Measurements from ENCODE around the gene C15orf62.

C15orf62 gene

DNA sequence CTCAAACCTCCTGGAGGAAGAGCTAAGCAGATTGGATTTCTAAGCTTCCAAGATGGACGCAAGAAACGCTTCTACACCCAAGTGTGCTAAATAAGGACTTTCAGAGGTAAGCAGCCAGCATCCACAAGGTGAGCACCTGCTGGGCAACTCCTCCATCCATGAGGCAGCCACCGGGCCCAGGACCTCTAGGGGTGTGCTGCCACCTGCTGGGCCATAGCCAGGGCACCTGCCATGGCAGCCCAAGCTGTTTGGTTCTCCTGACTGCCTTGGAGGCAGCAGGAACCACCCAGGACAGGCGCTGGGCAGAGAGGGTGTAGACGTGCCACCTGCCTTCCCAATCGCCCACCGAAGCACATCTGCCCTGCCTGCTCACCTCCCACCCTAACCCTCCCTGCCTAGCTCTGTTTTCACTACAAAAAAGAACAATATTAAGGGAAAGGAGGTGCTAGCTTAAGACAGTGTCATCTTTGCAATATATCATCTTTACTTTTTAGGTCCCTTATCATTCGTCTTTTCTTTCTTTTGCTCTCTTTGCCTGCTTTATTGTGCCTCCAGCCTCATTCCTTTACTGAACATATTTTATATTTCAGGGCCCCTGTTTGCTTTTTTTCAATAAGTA lies 12.9 kb downstream of the C15orf62 start:
- TF ChIP-seq, protein P1, sequence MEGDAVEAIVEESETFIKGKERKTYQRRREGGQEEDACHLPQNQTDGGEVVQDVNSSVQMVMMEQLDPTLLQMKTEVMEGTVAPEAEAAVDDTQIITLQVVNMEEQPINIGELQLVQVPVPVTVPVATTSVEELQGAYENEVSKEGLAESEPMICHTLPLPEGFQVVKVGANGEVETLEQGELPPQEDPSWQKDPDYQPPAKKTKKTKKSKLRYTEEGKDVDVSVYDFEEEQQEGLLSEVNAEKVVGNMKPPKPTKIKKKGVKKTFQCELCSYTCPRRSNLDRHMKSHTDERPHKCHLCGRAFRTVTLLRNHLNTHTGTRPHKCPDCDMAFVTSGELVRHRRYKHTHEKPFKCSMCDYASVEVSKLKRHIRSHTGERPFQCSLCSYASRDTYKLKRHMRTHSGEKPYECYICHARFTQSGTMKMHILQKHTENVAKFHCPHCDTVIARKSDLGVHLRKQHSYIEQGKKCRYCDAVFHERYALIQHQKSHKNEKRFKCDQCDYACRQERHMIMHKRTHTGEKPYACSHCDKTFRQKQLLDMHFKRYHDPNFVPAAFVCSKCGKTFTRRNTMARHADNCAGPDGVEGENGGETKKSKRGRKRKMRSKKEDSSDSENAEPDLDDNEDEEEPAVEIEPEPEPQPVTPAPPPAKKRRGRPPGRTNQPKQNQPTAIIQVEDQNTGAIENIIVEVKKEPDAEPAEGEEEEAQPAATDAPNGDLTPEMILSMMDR (conservative IDR thresholded peaks at IDR 0.05; ENCODE audit: low read depth, low read length) = peak; percentile 58
- DNase-seq (ENCODE audit: low read depth) = peak; percentile 25
- no peak overlapping the region for H3K4me3 ChIP-seq (ENCODE audit: low read depth, low read length)

DNA sequence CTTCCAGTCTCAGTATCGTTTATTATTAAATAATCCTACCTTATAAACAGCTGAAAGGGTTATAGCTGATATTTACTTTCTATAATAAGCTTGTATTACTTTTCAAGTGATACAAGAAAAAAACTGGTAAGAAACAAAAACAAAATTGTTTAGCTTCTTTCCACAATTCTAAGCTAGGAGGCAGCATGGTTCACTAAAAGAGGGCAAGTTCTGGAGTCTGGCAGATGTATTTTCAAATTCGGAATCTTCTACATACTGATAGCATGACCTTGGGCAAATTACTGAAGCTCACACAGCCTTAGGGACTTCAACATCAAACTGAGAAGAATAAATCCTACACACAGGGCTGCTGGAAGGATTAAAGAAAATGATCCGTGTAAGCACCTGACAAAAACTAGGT lies 15.4 kb downstream of the C15orf62 start:
- no peak overlapping the region for H3K4me3 ChIP-seq (ENCODE audit: low read depth, low read length)
- DNase-seq (ENCODE audit: low read depth) = peak; percentile 39
- TF ChIP-seq, protein P1 (conservative IDR thresholded peaks at IDR 0.05; ENCODE audit: low read depth, low read length) = peak; percentile 38

GRCh38 chr15:40785814-40786213 lies 16.0 kb downstream of the C15orf62 start:
- DNase-seq (ENCODE audit: low read depth) = peak; percentile 30
- H3K4me3 ChIP-seq (ENCODE audit: low read depth, low read length) = no peak overlapping the region
- TF ChIP-seq, protein P1 (conservative IDR thresholded peaks at IDR 0.05; ENCODE audit: low read depth, low read length) = no peak

DNA sequence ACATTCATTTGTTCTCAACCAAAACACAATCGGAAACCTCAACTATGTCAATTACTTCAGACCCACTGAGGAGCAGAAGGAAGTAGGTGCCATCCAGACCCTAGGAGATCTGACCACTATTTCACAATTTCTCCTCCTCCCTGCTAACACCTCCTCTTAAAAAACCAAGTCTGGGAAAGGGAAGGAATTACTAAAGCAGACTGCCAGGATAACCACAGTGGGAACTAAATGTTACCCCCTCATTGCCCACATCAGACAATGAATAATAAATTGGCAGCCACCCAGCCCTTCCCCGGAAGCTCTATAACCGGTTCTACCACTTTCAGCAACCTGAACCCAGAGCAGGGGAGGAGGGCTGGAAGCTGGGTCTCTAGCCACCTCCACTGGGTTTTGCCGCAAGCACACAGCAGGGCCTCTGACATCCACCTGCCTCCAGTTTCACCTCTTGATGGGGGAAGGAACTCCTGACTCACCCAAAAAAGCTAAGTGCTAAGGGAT lies 17.6 kb downstream of the C15orf62 start:
- TF ChIP-seq, protein P1 (conservative IDR thresholded peaks at IDR 0.05; ENCODE audit: low read depth, low read length) = no peak
- H3K4me3 ChIP-seq (ENCODE audit: low read depth, low read length) = no peak overlapping the region
- DNase-seq (ENCODE audit: low read depth) = peak; percentile 71

DNA sequence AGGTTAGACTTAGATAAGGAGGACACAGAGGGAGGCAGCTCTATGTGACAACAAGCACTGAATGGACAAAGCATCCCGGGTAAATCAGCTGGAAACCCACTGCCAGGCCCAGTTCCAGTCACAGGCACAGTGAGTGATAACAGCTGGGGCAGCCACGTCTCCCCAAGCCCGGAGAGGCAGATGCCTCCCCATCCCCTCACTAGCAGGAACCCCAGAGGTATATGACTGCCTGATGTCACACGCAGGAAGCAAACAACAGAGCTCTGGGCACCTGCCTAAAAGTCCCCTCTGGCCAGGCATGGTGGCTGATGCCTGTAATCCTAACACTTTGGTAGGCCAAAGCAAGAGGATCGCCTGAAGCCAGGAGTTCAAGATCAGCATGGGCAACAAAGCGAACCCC lies 18.2 kb downstream of the C15orf62 start:
- TF ChIP-seq, protein P1 (conservative IDR thresholded peaks at IDR 0.05; ENCODE audit: low read depth, low read length) = no peak
- H3K4me3 ChIP-seq (ENCODE audit: low read depth, low read length) = no peak overlapping the region
- no peak for DNase-seq (ENCODE audit: low read depth)

- TF ChIP-seq, protein P1 (conservative IDR thresholded peaks at IDR 0.05; ENCODE audit: low read depth, low read length) = no peak
- no peak overlapping the region for H3K4me3 ChIP-seq (ENCODE audit: low read depth, low read length)
- DNase-seq (ENCODE audit: low read depth) = no peak
These were observed 19.3 kb downstream of the C15orf62 start for GRCh38 chr15:40789119-40789518.

DNA sequence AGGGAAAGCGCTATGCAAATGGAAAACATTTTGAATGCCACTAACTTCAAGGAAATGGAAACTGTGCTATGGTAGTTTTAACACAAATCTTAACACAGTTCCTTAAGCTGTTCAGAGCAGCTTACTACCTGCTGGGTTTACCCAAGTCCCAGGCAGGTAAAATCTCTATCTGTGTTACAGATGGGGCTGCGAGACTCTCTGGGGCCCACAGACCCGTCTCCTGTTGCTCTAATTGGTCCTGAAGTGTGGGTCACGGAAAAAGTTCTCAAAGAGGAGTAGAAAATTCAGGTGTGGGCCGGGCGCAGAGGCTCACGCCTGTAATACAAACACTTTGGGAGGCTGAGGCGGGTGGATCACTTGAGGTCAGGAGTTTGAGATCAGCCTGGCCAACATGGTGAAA lies 20.2 kb downstream of the C15orf62 start:
- no peak overlapping the region for H3K4me3 ChIP-seq (ENCODE audit: low read depth, low read length)
- TF ChIP-seq, protein P1 (conservative IDR thresholded peaks at IDR 0.05; ENCODE audit: low read depth, low read length) = no peak
- DNase-seq (ENCODE audit: low read depth) = no peak
